GM10266 (cell line): ENCODE measurements around the gene SLC25A38.

ENCODE experiments used
- DNase-seq: peaks from one replicate; pipeline ENCODE4 v3.0.0; 2012; ENCODE audit errors: extremely low spot score
- CTCF ChIP-seq: IDR thresholded peaks from 2 replicates; pipeline ENCODE4 v1.5.1; 2012; ENCODE audit warnings: mild to moderate bottlenecking, low read depth; ENCODE audit not compliant: control insufficient read depth, insufficient read depth; ENCODE audit errors: missing control alignments

SLC25A38 gene

DNA sequence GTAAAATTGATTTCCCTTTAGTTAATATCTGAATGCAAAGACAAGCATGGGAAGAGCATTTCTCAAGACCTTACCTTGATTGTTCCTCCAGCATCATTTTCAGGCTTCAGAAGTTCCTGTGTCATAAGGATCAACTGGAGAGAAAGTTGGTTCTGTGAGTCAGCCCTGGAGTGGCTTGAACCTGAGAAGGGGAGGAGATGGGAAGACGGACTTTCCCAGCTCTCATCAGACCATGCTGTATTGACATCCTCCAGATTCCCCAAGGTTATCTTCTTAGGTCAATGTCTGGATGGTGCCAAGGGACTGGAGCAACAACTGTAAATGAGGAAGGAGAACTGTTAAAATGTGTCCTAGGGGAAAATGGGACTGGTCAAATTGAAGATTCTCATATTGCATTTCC, 44.3 kb downstream of the SLC25A38 start:
- no peak for DNase-seq
- TF ChIP-seq CTCF, result no peak

GRCh38 chr3:39428745-39429201, 45.6 kb downstream of the SLC25A38 start:
- no peak for TF ChIP-seq CTCF
- no peak for DNase-seq

GRCh38 chr3:39429466-39429865, 46.3 kb downstream of the SLC25A38 start:
- TF ChIP-seq CTCF, result no peak

DNA sequence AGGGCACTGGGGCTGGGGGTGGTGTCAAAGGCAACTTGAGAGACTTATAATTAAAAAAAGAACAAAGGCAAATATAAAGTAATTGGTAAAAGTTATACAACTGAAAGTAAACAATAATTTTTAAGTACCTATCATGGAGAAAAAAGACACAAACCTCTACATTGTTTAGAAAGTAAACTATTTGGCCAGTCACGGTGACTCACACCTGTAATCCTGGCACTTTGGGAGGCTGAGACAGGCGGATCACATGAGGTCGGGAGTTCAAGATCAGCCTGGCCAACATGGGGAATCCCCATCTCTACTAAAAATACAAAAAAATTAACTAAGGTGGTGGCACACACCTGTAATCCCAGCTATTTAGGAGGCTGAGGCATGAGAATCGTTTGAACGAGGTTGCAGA, 49.2 kb downstream of the SLC25A38 start:
- TF ChIP-seq CTCF, result no peak
- no peak for DNase-seq

More at GRCh38 chr3:39429466-39429865, 46.3 kb downstream of the SLC25A38 start:
- DNase-seq, result no peak

- TF ChIP-seq CTCF, result no peak
- no peak for DNase-seq
These were observed 50.5 kb downstream of the SLC25A38 start for GRCh38 chr3:39433642-39434041.

DNA sequence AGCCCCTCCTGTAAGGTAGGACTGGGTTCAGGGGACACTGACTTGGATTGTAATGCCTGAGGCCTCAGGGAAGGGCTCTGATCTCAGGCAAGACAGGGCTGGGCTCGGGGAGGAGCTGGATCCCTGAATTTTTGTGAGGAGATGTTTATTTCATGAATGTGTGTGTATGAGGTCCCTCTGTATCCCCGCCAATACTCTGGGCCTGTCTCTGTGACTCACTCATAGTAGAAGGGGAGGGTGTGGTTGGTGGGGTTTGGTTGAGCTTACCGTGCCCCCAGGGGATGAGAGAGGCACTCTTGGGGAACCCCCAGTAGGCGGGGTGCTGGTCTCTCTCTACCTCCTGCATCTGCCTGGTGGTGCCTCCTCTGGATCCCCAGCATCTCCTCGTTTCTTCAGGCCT, 51.4 kb downstream of the SLC25A38 start:
- no peak for TF ChIP-seq CTCF
- no peak for DNase-seq

DNA sequence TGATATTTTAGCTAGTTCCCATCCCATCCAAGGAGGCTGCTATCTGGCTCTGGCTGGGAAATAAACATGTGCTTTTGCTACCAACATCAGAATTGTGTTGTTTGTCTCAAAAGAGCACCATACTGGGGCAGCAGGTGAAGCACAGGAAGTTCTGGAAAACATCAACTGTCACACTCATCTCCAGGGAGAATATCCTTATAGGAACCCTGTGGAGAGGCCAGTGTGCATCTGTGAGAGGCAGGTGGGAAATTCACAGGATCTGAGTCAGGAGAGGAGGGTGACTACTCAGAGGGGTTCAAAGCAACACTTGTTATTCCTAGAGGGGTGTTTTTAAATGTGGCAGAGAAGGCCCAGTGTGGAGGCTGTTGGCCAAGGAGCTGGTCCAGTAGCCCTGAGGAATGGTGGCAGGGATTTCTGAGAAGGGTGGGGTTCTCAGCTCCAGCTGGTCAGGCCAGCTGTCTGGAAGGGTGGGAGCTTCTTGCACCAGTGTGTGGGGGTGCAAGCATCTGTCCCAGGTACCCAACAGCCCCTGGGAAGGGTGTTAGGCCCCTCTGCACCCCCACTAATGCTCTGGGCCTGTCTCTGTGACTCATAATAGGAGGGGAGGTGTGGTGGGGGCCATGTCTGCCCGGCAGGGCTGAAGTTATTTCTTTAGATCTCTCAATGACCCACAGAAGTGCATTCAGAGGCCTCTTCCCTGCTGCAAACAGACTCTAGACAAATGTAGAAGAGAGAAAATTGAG, 52.0 kb downstream of the SLC25A38 start:
- no peak for TF ChIP-seq CTCF
- DNase-seq, result no peak
